Suprapubic skin (tissue), 4 donors: ENCODE data around the gene TRIM65. TPM values are rescaled to one million over a fixed set of nuclear protein-coding genes. Genes with fewer than 3 reads are reported as not detected.

Source experiments
- DNase-seq, 2 donors: peaks; one replicate each; pipeline ENCODE4 v3.0.0-alpha.2; 2019; ENCODE audit warnings: low spot score in 2 of 2
- H3K27ac ChIP-seq: fragments of 200-600 bp; sonication (generic); one replicate; pipeline ENCODE4 v1.5.1; 2019
- H3K27me3 ChIP-seq: fragments of 200-600 bp; sonication (generic); one replicate; pipeline ENCODE4 v1.5.1; 2019
- H3K36me3 ChIP-seq: fragments of 200-600 bp; sonication (generic); one replicate; pipeline ENCODE4 v1.5.1; 2019
- H3K4me1 ChIP-seq: fragments of 200-600 bp; sonication (generic); one replicate; pipeline ENCODE4 v1.5.1; 2019
- H3K4me3 ChIP-seq: fragments of 200-600 bp; sonication (generic); one replicate; pipeline ENCODE4 v1.5.1; 2019; ENCODE audit warnings: mild to moderate bottlenecking
- H3K9me3 ChIP-seq: fragments of 200-600 bp; sonication (generic); one replicate; pipeline ENCODE4 v1.5.1; 2019
- CTCF ChIP-seq, 2 donors: fragments of 200-600 bp in 1 of 2; fragments of 450-650 bp in 1 of 2; sonication (generic) in 1 of 2; IDR thresholded peaks; one replicate each; pipeline ENCODE4 v1.5.1; 2016 to 2019; ENCODE audit warnings: antibody characterized with exemption in 2 of 2, mild to moderate bottlenecking in 1 of 2, moderate library complexity in 1 of 2
- EP300 ChIP-seq: sonication (generic); formaldehyde crosslinking; IDR thresholded peaks from one replicate; pipeline ENCODE4 v1.6.1; 2017; ENCODE audit warnings: antibody characterized with exemption
- POLR2A ChIP-seq, 2 donors: fragments of 450-650 bp; IDR thresholded peaks; one replicate each; pipeline ENCODE4 v1.6.1; 2017; ENCODE audit warnings: antibody characterized with exemption in 2 of 2, mild to moderate bottlenecking in 2 of 2, moderate library complexity in 2 of 2
- POLR2AphosphoS5 ChIP-seq, 3 donors: sonication (generic); formaldehyde crosslinking; IDR thresholded peaks; one replicate each; pipeline ENCODE4 v1.6.1; 2017; ENCODE audit warnings: antibody characterized with exemption in 3 of 3
- WGBS: methylation state at CpG from one replicate; pipeline ENCODE4 v1.1.5; 2018; 5-methylcytosine and 5-hydroxymethylcytosine counted together
- total RNA-seq, 4 donors: library from RNA; depleted of rRNA; stranded (reverse); fragments of >200 nt; gene quantifications; one replicate each; pipeline ENCODE4 v1.1.0, GENCODE V29; 2016

TRIM65 gene
- total RNA-seq, 4 donors from 2014 or later = 22.5 to 44.6 (median 32.1) TPM

DNA sequence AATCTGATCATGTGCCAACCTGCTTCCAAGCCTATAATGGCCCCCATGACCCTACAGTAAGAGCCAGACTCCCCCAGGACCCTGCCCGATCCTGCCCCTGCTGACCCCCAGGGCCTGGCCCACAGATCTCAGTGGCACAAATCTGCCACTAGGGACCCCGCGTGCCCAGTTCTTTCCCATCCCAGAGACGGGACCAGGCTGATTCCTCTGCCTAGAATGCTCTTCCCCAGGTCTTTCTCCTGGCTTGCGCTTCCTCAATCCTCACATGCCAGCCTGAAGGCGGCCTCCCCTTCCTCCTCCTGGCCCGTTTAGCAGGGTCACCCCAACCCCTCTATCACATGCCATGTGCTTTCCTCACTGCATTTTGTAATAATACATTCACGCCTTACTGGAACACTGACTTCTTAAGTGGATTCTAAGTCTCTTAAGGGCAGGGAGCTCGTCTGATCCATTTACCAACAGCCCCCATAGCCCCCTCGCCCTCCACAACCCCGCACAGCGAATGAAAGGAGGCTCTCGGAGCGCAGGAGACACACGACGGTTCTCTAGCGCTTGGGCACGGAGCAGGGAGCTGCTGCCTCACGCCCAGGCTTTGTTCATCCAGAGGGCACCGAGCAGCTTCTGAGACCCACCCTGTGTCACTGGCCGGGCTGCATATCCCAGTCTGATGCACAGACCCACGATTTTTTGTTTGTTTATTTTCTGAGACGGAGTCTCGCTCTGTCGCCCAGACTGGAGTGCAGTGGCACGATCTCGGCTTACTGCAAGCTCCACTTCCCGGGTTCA lies 1.2 kb downstream of the TRIM65 start:
- H3K4me1 ChIP-seq = peaks cover 43% of the 10 kb centered on the region
- WGBS = 22% methylated on average over 28 of the region's 28 CpGs
- no peak for DNase-seq

DNA sequence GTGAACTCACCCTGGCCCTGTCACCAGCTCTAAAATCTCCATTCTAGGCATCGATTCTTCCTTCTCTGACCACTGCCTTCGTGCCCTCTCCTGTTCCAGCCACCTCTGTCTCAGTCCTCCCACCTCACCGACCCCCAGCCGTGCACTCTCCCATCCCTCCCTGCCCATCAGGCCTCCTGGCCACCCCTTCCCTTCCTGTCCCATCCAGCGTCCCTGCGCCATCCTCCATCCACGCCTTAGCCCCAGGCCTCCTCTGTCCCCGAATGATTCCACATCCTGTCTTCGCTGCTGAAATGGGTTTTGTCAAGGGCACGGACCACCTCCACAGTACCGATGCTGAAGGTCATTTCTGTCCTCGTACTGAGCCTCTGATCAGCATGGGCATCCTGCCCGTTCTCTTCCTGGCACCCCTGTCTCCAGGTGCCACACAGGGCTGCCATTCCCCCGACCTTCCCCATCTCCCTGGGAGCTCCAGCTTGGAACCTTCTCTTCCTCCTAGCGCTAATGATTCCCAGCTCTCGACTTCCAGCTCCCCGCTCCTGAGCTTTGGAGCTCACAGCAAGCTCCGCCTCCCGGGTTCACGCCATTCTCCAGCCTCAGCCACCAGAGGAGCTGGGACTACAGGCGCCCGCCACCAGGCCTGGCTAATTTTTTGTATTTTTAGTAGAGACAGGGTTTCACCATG lies 2.6 kb downstream of the TRIM65 start:
- DNase-seq = no peak
- H3K27ac ChIP-seq = peak overlapping the region; percentile 88
- peaks cover 43% of the 10 kb centered on the region for H3K4me1 ChIP-seq
- TF ChIP-seq CTCF (IDR thresholded peaks at IDR 0.05) (no peak), POLR2AphosphoS5 (IDR thresholded peaks at IDR 0.05) (no peak), EP300 (no peak), POLR2A (IDR thresholded peaks at IDR 0.05) (no peak)
- no peaks in the 10 kb centered on the region for H3K9me3 ChIP-seq
- H3K36me3 ChIP-seq = peaks cover 45% of the 10 kb centered on the region
- no peaks in the 10 kb centered on the region for H3K27me3 ChIP-seq
- WGBS = 70% methylated on average over 22 of the region's 22 CpGs
- no peak overlapping the region for H3K4me3 ChIP-seq

More for the DNA sequence above, 1.2 kb downstream of the TRIM65 start:
- Histone ChIP-seq H3K27ac (peak overlapping the region; percentile 88), H3K9me3 (no peaks in the 10 kb centered on the region), H3K27me3 (no peaks in the 10 kb centered on the region), H3K36me3 (peaks cover 48% of the 10 kb centered on the region), H3K4me3 (peak overlapping the region; percentile 58)
- no peak for TF ChIP-seq POLR2AphosphoS5 (IDR thresholded peaks at IDR 0.05)
- TF ChIP-seq CTCF (IDR thresholded peaks at IDR 0.05) = peak; percentile 5 to 28

GRCh38 chr17:75893305-75894048 lies 3.3 kb downstream of the TRIM65 start:
- Histone ChIP-seq H3K36me3 (peaks cover 40% of the 10 kb centered on the region), H3K9me3 (no peaks in the 10 kb centered on the region), H3K27ac (no peak overlapping the region), H3K4me3 (no peak overlapping the region), H3K27me3 (no peaks in the 10 kb centered on the region), H3K4me1 (peaks cover 43% of the 10 kb centered on the region)
- WGBS = 88% methylated on average over 15 of the region's 18 CpGs
- DNase-seq = no peak
- TF ChIP-seq EP300 (no peak), CTCF (IDR thresholded peaks at IDR 0.05) (no peak), POLR2AphosphoS5 (IDR thresholded peaks at IDR 0.05) (no peak), POLR2A (IDR thresholded peaks at IDR 0.05) (no peak)

- H3K27me3 ChIP-seq = no peaks in the 10 kb centered on the region
- TF ChIP-seq EP300 (no peak), CTCF (IDR thresholded peaks at IDR 0.05) (no peak), POLR2AphosphoS5 (IDR thresholded peaks at IDR 0.05) (no peak), POLR2A (IDR thresholded peaks at IDR 0.05) (no peak)
- 86% methylated on average over 10 of the region's 16 CpGs for WGBS
- no peak for DNase-seq
- H3K27ac ChIP-seq = no peak overlapping the region
- peaks cover 38% of the 10 kb centered on the region for H3K4me1 ChIP-seq
- H3K4me3 ChIP-seq = no peak overlapping the region
- peaks cover 38% of the 10 kb centered on the region for H3K36me3 ChIP-seq
- H3K9me3 ChIP-seq = no peaks in the 10 kb centered on the region
Measured at GRCh38 chr17:75892556-75893224, 4.1 kb downstream of the TRIM65 start.
